T-cell (primary cell): ENCODE results near the gene TOM1L2. TPM values are rescaled to one million over a fixed set of nuclear protein-coding genes. Genes with fewer than 3 reads are reported as not detected.

Experiments used
- ATAC-seq, 4 experiments: fragments of 200-7000 bp in 3 of 4; fragments of 150-1000 bp in 1 of 4; cut with Tn5 transposase; replicated peaks in 1 of 4; 1 replicate in 3 of 4; 2 replicates in 1 of 4; pipeline ENCODE4 v1.10.0; 2021; ENCODE audit warnings: moderate library complexity in 3 of 4, mild to moderate bottlenecking in 2 of 4, moderate number of reproducible peaks in 1 of 4
- CTCF ChIA-PET, 2 donors: fragments of 300-600 bp; sonication (Branson Sonifier 250); formaldehyde crosslinking; loops; one replicate each; lab custom pipeline; 2022; ENCODE audit warnings: antibody characterized with exemption in 2 of 2; lab: Charles Lee
- POLR2A ChIA-PET, 2 donors: fragments of 300-600 bp; sonication (Branson Sonifier 250); formaldehyde crosslinking; loops; one replicate each; lab custom pipeline; 2022; ENCODE audit warnings: antibody characterized with exemption in 2 of 2; lab: Charles Lee
- DNase-seq, 35 experiments: peaks; one replicate each; pipeline versions ENCODE4 v3.0.0 to v3.0.0-alpha.2; 2013 to 2023
- H3K27ac ChIP-seq: one replicate; pipeline ENCODE4 v1.5.1; 2013; ENCODE audit warnings: low read length
- H3K27me3 ChIP-seq, 2 experiments: replicated peaks in 1 of 2; 1 replicate in 1 of 2; 2 replicates in 1 of 2; pipeline versions ENCODE4 v1.6.1 to v1.7.0; 2013; ENCODE audit warnings: low read length in 1 of 2, mixed read lengths in 1 of 2; ENCODE audit not compliant: control insufficient read depth in 2 of 2, insufficient read depth in 2 of 2; ENCODE audit errors: extremely low read depth in 1 of 2
- H3K36me3 ChIP-seq, 2 donors: 1 replicate in 1 of 2; 2 replicates in 1 of 2; pipeline versions ENCODE4 v1.6.1 to v1.7.0; 2013; ENCODE audit warnings: low read length in 1 of 2; ENCODE audit not compliant: control insufficient read depth in 2 of 2, insufficient read depth in 1 of 2; ENCODE audit errors: extremely low read depth in 1 of 2
- H3K4me1 ChIP-seq, 2 experiments: 1 replicate in 1 of 2; 2 replicates in 1 of 2; pipeline versions ENCODE4 v1.6.1 to v1.7.0; 2013; ENCODE audit warnings: low read length in 2 of 2, mixed read lengths in 1 of 2; ENCODE audit not compliant: insufficient read depth in 2 of 2, control insufficient read depth in 1 of 2; ENCODE audit errors: extremely low read depth in 1 of 2
- H3K4me3 ChIP-seq, 2 donors: 1 replicate in 1 of 2; 2 replicates in 1 of 2; pipeline versions ENCODE4 v1.5.1 to v1.7.0; 2013; ENCODE audit warnings: mild to moderate bottlenecking in 2 of 2, low read length in 1 of 2, moderate library complexity in 1 of 2; ENCODE audit not compliant: control insufficient read depth in 1 of 2; ENCODE audit errors: extremely low read depth in 1 of 2
- H3K9me3 ChIP-seq: 2 replicates; pipeline ENCODE4 v1.7.0; 2013
- H3K27ac Mint-ChIP-seq, 2 donors: one replicate each; pipeline ENCODE4 v1.8.0; 2020 to 2021; ENCODE audit warnings: mild to moderate bottlenecking in 2 of 2, mixed read lengths in 2 of 2
- H3K27me3 Mint-ChIP-seq, 2 donors: one replicate each; pipeline ENCODE4 v1.8.0; 2021 to 2022; ENCODE audit warnings: mixed read lengths in 2 of 2
- H3K36me3 Mint-ChIP-seq: one replicate; pipeline ENCODE4 v1.8.0; 2021; ENCODE audit warnings: mixed read lengths
- H3K4me1 Mint-ChIP-seq, 3 donors: one replicate each; pipeline ENCODE4 v1.8.0; 2020 to 2022; ENCODE audit warnings: mixed read lengths in 3 of 3, mild to moderate bottlenecking in 1 of 3
- H3K4me3 Mint-ChIP-seq, 3 donors: one replicate each; pipeline ENCODE4 v1.8.0; 2020 to 2022; ENCODE audit warnings: mild to moderate bottlenecking in 3 of 3, mixed read lengths in 3 of 3, moderate library complexity in 3 of 3
- H3K9me3 Mint-ChIP-seq, 3 donors: one replicate each; pipeline ENCODE4 v1.8.0; 2020 to 2022; ENCODE audit warnings: mixed read lengths in 3 of 3
- WGBS: methylation state at CpG from one replicate; pipeline ENCODE4 v1.1.5; 2013; ENCODE audit warnings: missing lambda C conversion rate; ENCODE audit not compliant: insufficient coverage; 5-methylcytosine and 5-hydroxymethylcytosine counted together
- total RNA-seq, 35 experiments: library from RNA in 6 of 35; stranded (reverse) in 6 of 35; fragments of 120-200 nt in 1 of 35; gene quantifications; one replicate each; pipeline versions ENCODE4 v1.2.1 to v1.2.4 and lab custom pipeline; 2013 to 2026

TOM1L2 gene
- total RNA-seq, 5 donors from 2014 or later (not counting 1 experiment from before 2014, with no cell fraction given), result 57.5 to 71.5 (median 61.9) TPM

- ChIA-PET POLR2A (interaction anchor here in 1 of 2 donors (0.5 kb wide), 1 partner anchor 570 kb away, joined by 4 read pairs; no protein-coding TSS in a partner anchor), CTCF (no interaction called here)
- H3K4me3 Mint-ChIP-seq, result no peak overlapping the region
- no peaks in the 10 kb centered on the region for H3K9me3 ChIP-seq
- H3K4me1 Mint-ChIP-seq, result peaks cover 0 to 2% (median 0%) of the 10 kb centered on the region in 3 donors
- H3K36me3 ChIP-seq, result peaks cover 16 to 47% of the 10 kb centered on the region in 2 donors
- ATAC-seq, result no peak
- H3K36me3 Mint-ChIP-seq, result peaks cover 35% of the 10 kb centered on the region
- no peaks in the 10 kb centered on the region for H3K27me3 ChIP-seq
- H3K27me3 Mint-ChIP-seq, result no peaks in the 10 kb centered on the region
- WGBS, result 75% methylated on average over 4 of the region's 7 CpGs
- no peaks in the 10 kb centered on the region for H3K9me3 Mint-ChIP-seq
- H3K27ac Mint-ChIP-seq, result no peak overlapping the region
- no peak for DNase-seq
- H3K27ac ChIP-seq, result no peak overlapping the region
- no peaks in the 10 kb centered on the region for H3K4me1 ChIP-seq
- no peak overlapping the region for H3K4me3 ChIP-seq
These were observed 71.3 kb downstream of the TOM1L2 start for GRCh38 chr17:17900615-17901520.

GRCh38 chr17:17899486-17899885 lies 72.7 kb downstream of the TOM1L2 start:
- H3K4me3 Mint-ChIP-seq, result no peak overlapping the region
- 100% methylated on average over 1 of the region's 3 CpGs for WGBS
- no peak overlapping the region for H3K27ac Mint-ChIP-seq
- DNase-seq (no peak), ATAC-seq (no peak)
- H3K27me3 Mint-ChIP-seq, result no peaks in the 10 kb centered on the region
- Histone ChIP-seq H3K4me1 (no peaks in the 10 kb centered on the region), H3K9me3 (no peaks in the 10 kb centered on the region), H3K27me3 (no peaks in the 10 kb centered on the region), H3K27ac (no peak overlapping the region), H3K4me3 (no peak overlapping the region), H3K36me3 (peaks cover 16 to 49% of the 10 kb centered on the region in 2 donors)
- CTCF ChIA-PET, result no interaction called here
- no peaks in the 10 kb centered on the region for H3K9me3 Mint-ChIP-seq
- H3K4me1 Mint-ChIP-seq, result peaks cover 0 to 2% (median 0%) of the 10 kb centered on the region in 3 donors
- peaks cover 28% of the 10 kb centered on the region for H3K36me3 Mint-ChIP-seq
- POLR2A ChIA-PET, result no interaction called here

GRCh38 chr17:17898673-17899072 lies 73.5 kb downstream of the TOM1L2 start:
- Mint-ChIP-seq H3K4me1 (peaks cover 0 to 2% (median 0%) of the 10 kb centered on the region in 3 donors), H3K27me3 (no peaks in the 10 kb centered on the region), H3K9me3 (no peaks in the 10 kb centered on the region), H3K4me3 (no peak overlapping the region), H3K27ac (no peak overlapping the region), H3K36me3 (peaks cover 28% of the 10 kb centered on the region)
- Histone ChIP-seq H3K4me1 (no peaks in the 10 kb centered on the region), H3K27ac (no peak overlapping the region), H3K9me3 (no peaks in the 10 kb centered on the region), H3K36me3 (peaks cover 16 to 56% of the 10 kb centered on the region in 2 donors), H3K27me3 (no peaks in the 10 kb centered on the region), H3K4me3 (no peak overlapping the region)
- no CpG with 5 or more reads among the region's 2 CpGs for WGBS
- no peak for DNase-seq
- ChIA-PET POLR2A (interaction anchor here in 1 of 2 donors (0.6 kb wide), 1 partner anchor 357 kb away, joined by 3 read pairs; no protein-coding TSS in a partner anchor), CTCF (interaction anchor here in 1 of 2 donors (0.5 kb wide), 1 partner anchor 259 kb away, joined by 3 read pairs; no protein-coding TSS in a partner anchor)
- ATAC-seq, result no peak

- Histone ChIP-seq H3K4me3 (no peak overlapping the region), H3K9me3 (no peaks in the 10 kb centered on the region), H3K27ac (no peak overlapping the region), H3K36me3 (peaks cover 23 to 67% of the 10 kb centered on the region in 2 donors), H3K27me3 (no peaks in the 10 kb centered on the region), H3K4me1 (no peaks in the 10 kb centered on the region)
- 11% methylated on average over 1 of the region's 2 CpGs for WGBS
- Mint-ChIP-seq H3K36me3 (peaks cover 37% of the 10 kb centered on the region), H3K4me1 (peaks cover 0 to 10% (median 9%) of the 10 kb centered on the region in 3 donors), H3K9me3 (no peaks in the 10 kb centered on the region), H3K27me3 (no peaks in the 10 kb centered on the region), H3K4me3 (no peak overlapping the region), H3K27ac (no peak overlapping the region)
- ATAC-seq (no peak), DNase-seq (no peak)
- POLR2A ChIA-PET, result no interaction called here
- CTCF ChIA-PET, result interaction anchor here in 1 of 2 donors (0.9 kb wide), 1 partner anchor 19 kb away, joined by 3 read pairs; no protein-coding TSS in a partner anchor
These were observed 74.8 kb downstream of the TOM1L2 start for GRCh38 chr17:17897442-17897841.

GRCh38 chr17:17896746-17897145 lies 75.5 kb downstream of the TOM1L2 start:
- H3K27ac Mint-ChIP-seq, result no peak overlapping the region
- no peaks in the 10 kb centered on the region for H3K9me3 Mint-ChIP-seq
- no peak overlapping the region for H3K4me3 Mint-ChIP-seq
- DNase-seq, result no peak
- ChIA-PET CTCF (interaction anchor here in 1 of 2 donors (0.9 kb wide), 1 partner anchor 19 kb away, joined by 3 read pairs; no protein-coding TSS in a partner anchor), POLR2A (no interaction called here)
- H3K4me1 ChIP-seq, result no peaks in the 10 kb centered on the region
- no peak overlapping the region for H3K27ac ChIP-seq
- H3K4me3 ChIP-seq, result no peak overlapping the region
- H3K36me3 ChIP-seq, result peaks cover 23 to 66% of the 10 kb centered on the region in 2 donors
- WGBS, result 92% methylated on average over 6 of the region's 8 CpGs
- peaks cover 0 to 14% (median 11%) of the 10 kb centered on the region in 3 donors for H3K4me1 Mint-ChIP-seq
- ATAC-seq, result no peak
- H3K27me3 ChIP-seq, result no peaks in the 10 kb centered on the region
- H3K36me3 Mint-ChIP-seq, result peaks cover 43% of the 10 kb centered on the region
- H3K9me3 ChIP-seq, result no peaks in the 10 kb centered on the region
- H3K27me3 Mint-ChIP-seq, result no peaks in the 10 kb centered on the region

- ATAC-seq (no peak), DNase-seq (no peak)
- 80% methylated on average over 1 of the region's 7 CpGs for WGBS
- Histone ChIP-seq H3K9me3 (no peaks in the 10 kb centered on the region), H3K36me3 (peaks cover 17 to 63% of the 10 kb centered on the region in 2 donors), H3K27ac (no peak overlapping the region), H3K4me1 (no peaks in the 10 kb centered on the region), H3K27me3 (no peaks in the 10 kb centered on the region), H3K4me3 (no peak overlapping the region)
- H3K9me3 Mint-ChIP-seq, result no peaks in the 10 kb centered on the region
- H3K27me3 Mint-ChIP-seq, result no peaks in the 10 kb centered on the region
- H3K4me3 Mint-ChIP-seq, result no peak overlapping the region
- peaks cover 41% of the 10 kb centered on the region for H3K36me3 Mint-ChIP-seq
- peaks cover 2 to 22% (median 13%) of the 10 kb centered on the region in 3 donors for H3K4me1 Mint-ChIP-seq
- POLR2A ChIA-PET, result no interaction called here
- H3K27ac Mint-ChIP-seq, result no peak overlapping the region
- CTCF ChIA-PET, result interaction anchor here in 1 of 2 donors (1.3 kb wide), 1 partner anchor 25 kb away, joined by 3 read pairs; no protein-coding TSS in a partner anchor
These were observed 78.2 kb downstream of the TOM1L2 start for GRCh38 chr17:17893801-17894644.
